GM23338 (cell line): Measurements from ENCODE around the gene SUN5.

ENCODE experiments used
- CREB1 ChIP-seq: fragments of 250-450 bp; sonication (Bioruptor Pico); IDR thresholded peaks from 2 replicates; pipeline ENCODE4 v1.5.0; 2020; ENCODE audit warnings: low read depth, mild to moderate bottlenecking, moderate library complexity
- EZH2 ChIP-seq: fragments of 200-600 bp; sonication (generic); IDR thresholded peaks from one replicate; pipeline ENCODE4 v1.8.0; 2017; ENCODE audit warnings: antibody characterized with exemption, mild to moderate bottlenecking, low read depth; ENCODE audit not compliant: unreplicated experiment
- EZH2phosphoT487 ChIP-seq: fragments of 200-600 bp; sonication (generic); IDR thresholded peaks from one replicate; pipeline ENCODE4 v1.8.1; 2018; ENCODE audit warnings: antibody characterized with exemption; ENCODE audit not compliant: unreplicated experiment
- JUNB ChIP-seq: IDR thresholded peaks from one replicate; pipeline ENCODE4 v1.6.1; 2016; ENCODE audit warnings: antibody characterized with exemption; ENCODE audit not compliant: unreplicated experiment
- REST ChIP-seq: IDR thresholded peaks from one replicate; pipeline ENCODE4 v1.6.1; 2018; ENCODE audit warnings: antibody characterized with exemption; ENCODE audit not compliant: unreplicated experiment
- TF ChIP-seq, protein P1 (sequence below), 2 experiments: fragments of 200-600 bp in 1 of 2; sonication (generic) in 1 of 2; conservative IDR thresholded peaks; 2 replicates each; pipeline versions ENCODE4 v1.5.1 to v1.6.1; 2016 to 2017; ENCODE audit warnings: antibody characterized with exemption in 2 of 2, low read depth in 2 of 2, mild to moderate bottlenecking in 2 of 2, moderate library complexity in 1 of 2

- TF ChIP-seq, protein P1, sequence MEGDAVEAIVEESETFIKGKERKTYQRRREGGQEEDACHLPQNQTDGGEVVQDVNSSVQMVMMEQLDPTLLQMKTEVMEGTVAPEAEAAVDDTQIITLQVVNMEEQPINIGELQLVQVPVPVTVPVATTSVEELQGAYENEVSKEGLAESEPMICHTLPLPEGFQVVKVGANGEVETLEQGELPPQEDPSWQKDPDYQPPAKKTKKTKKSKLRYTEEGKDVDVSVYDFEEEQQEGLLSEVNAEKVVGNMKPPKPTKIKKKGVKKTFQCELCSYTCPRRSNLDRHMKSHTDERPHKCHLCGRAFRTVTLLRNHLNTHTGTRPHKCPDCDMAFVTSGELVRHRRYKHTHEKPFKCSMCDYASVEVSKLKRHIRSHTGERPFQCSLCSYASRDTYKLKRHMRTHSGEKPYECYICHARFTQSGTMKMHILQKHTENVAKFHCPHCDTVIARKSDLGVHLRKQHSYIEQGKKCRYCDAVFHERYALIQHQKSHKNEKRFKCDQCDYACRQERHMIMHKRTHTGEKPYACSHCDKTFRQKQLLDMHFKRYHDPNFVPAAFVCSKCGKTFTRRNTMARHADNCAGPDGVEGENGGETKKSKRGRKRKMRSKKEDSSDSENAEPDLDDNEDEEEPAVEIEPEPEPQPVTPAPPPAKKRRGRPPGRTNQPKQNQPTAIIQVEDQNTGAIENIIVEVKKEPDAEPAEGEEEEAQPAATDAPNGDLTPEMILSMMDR (conservative IDR thresholded peaks at IDR 0.05; ENCODE audit: low read depth in 2 of 2): no peak
- no peak for TF ChIP-seq EZH2
- no peak for TF ChIP-seq CREB1 (CRISPR knock-in tag)
- no peak for TF ChIP-seq EZH2phosphoT487
- no peak for TF ChIP-seq REST
- TF ChIP-seq JUNB: no peak
Observed at GRCh38 chr20:32988008-32988407, 16.2 kb downstream of the SUN5 start.
